ENCODE data around the gene TNS1.
A peak's percentile ranks its signal among the peaks of the same experiment; 100 is the strongest.

TNS1 gene

GRCh38 chr2:217804338-217804737 is 198.5 kb downstream of the TNS1 start:
- Histone ChIP-seq H3K9me3 (ENCODE audit: severe bottlenecking) (no peaks in the 10 kb centered on the region), H3K4me3 (ENCODE audit: severe bottlenecking) (no peak overlapping the region), H3K27me3 (ENCODE audit: insufficient read depth, poor library complexity, severe bottlenecking) (no peaks in the 10 kb centered on the region), H3K36me3 (ENCODE audit: low read depth) (no peaks in the 10 kb centered on the region), H3K4me1 (ENCODE audit: insufficient read depth, poor library complexity, severe bottlenecking) (no peaks in the 10 kb centered on the region), H3K27ac (ENCODE audit: poor library complexity, severe bottlenecking) (no peak overlapping the region)
- ATAC-seq (ENCODE audit: low read depth) (no peak), DNase-seq (ENCODE audit: low spot score) (peak; percentile 49)
- no peak for TF ChIP-seq CTCF (IDR thresholded peaks at IDR 0.05; ENCODE audit: poor library complexity, severe bottlenecking)

- H3K4me1 ChIP-seq (ENCODE audit: insufficient read depth, poor library complexity, severe bottlenecking) = no peaks in the 10 kb centered on the region
- no peaks in the 10 kb centered on the region for H3K36me3 ChIP-seq (ENCODE audit: low read depth)
- ATAC-seq (ENCODE audit: low read depth) (no peak), DNase-seq (ENCODE audit: low spot score) (no peak)
- no peaks in the 10 kb centered on the region for H3K9me3 ChIP-seq (ENCODE audit: severe bottlenecking)
- no peak overlapping the region for H3K4me3 ChIP-seq (ENCODE audit: severe bottlenecking)
- no peak for TF ChIP-seq CTCF (IDR thresholded peaks at IDR 0.05; ENCODE audit: poor library complexity, severe bottlenecking)
- H3K27ac ChIP-seq (ENCODE audit: poor library complexity, severe bottlenecking) = no peak overlapping the region
- H3K27me3 ChIP-seq (ENCODE audit: insufficient read depth, poor library complexity, severe bottlenecking) = no peaks in the 10 kb centered on the region
These were observed 199.2 kb downstream of the TNS1 start for GRCh38 chr2:217803653-217803960.

GRCh38 chr2:217802876-217803652 is 199.7 kb downstream of the TNS1 start:
- H3K4me3 ChIP-seq (ENCODE audit: severe bottlenecking) = no peak overlapping the region
- H3K36me3 ChIP-seq (ENCODE audit: low read depth) = no peaks in the 10 kb centered on the region
- no peaks in the 10 kb centered on the region for H3K27me3 ChIP-seq (ENCODE audit: insufficient read depth, poor library complexity, severe bottlenecking)
- no peak overlapping the region for H3K27ac ChIP-seq (ENCODE audit: poor library complexity, severe bottlenecking)
- ATAC-seq (ENCODE audit: low read depth) = no peak
- peak; percentile 34 for DNase-seq (ENCODE audit: low spot score)
- no peaks in the 10 kb centered on the region for H3K9me3 ChIP-seq (ENCODE audit: severe bottlenecking)
- no peaks in the 10 kb centered on the region for H3K4me1 ChIP-seq (ENCODE audit: insufficient read depth, poor library complexity, severe bottlenecking)
- no peak for TF ChIP-seq CTCF (IDR thresholded peaks at IDR 0.05; ENCODE audit: poor library complexity, severe bottlenecking)

- ATAC-seq (ENCODE audit: low read depth) (no peak), DNase-seq (ENCODE audit: low spot score) (peak; percentile 27)
- Histone ChIP-seq H3K27ac (ENCODE audit: poor library complexity, severe bottlenecking) (no peak overlapping the region), H3K36me3 (ENCODE audit: low read depth) (no peaks in the 10 kb centered on the region), H3K4me1 (ENCODE audit: insufficient read depth, poor library complexity, severe bottlenecking) (peaks cover 5% of the 10 kb centered on the region), H3K9me3 (ENCODE audit: severe bottlenecking) (no peaks in the 10 kb centered on the region), H3K4me3 (ENCODE audit: severe bottlenecking) (no peak overlapping the region), H3K27me3 (ENCODE audit: insufficient read depth, poor library complexity, severe bottlenecking) (no peaks in the 10 kb centered on the region)
- no peak for TF ChIP-seq CTCF (IDR thresholded peaks at IDR 0.05; ENCODE audit: poor library complexity, severe bottlenecking)
These were observed 200.5 kb downstream of the TNS1 start for GRCh38 chr2:217802266-217802665.

GRCh38 chr2:217801711-217802110 is 201.1 kb downstream of the TNS1 start:
- Histone ChIP-seq H3K27me3 (ENCODE audit: insufficient read depth, poor library complexity, severe bottlenecking) (no peaks in the 10 kb centered on the region), H3K9me3 (ENCODE audit: severe bottlenecking) (no peaks in the 10 kb centered on the region), H3K36me3 (ENCODE audit: low read depth) (no peaks in the 10 kb centered on the region), H3K4me3 (ENCODE audit: severe bottlenecking) (no peak overlapping the region), H3K4me1 (ENCODE audit: insufficient read depth, poor library complexity, severe bottlenecking) (peaks cover 5% of the 10 kb centered on the region), H3K27ac (ENCODE audit: poor library complexity, severe bottlenecking) (no peak overlapping the region)
- no peak for ATAC-seq (ENCODE audit: low read depth)
- TF ChIP-seq CTCF (IDR thresholded peaks at IDR 0.05; ENCODE audit: poor library complexity, severe bottlenecking) = no peak
- peak; percentile 37 for DNase-seq (ENCODE audit: low spot score)

Data from RWPE2 (cell line).